Endothelial cell of umbilical vein (primary cell): Measurements from ENCODE around the gene PLA2G4E. TPM values are rescaled to one million over a fixed set of nuclear protein-coding genes. Genes with fewer than 3 reads are reported as not detected.

ENCODE experiments used
- BruUV-seq: library from RNA; stranded (reverse); fragments of 400-500 nt; replicated peaks from 2 replicates; lab custom pipeline; 2021; lab: Mats Ljungman, UMichigan
- CTCF ChIA-PET: fragments of 300-600, 350-600 bp; sonication (Branson Sonifier 250); formaldehyde crosslinking; loops from one replicate; lab custom pipeline; 2021; ENCODE audit warnings: antibody characterized with exemption, inconsistent platforms; lab: Charles Lee
- POLR2A ChIA-PET: fragments of 300-600, 350-600 bp; sonication (Branson Sonifier 250); formaldehyde crosslinking; loops from one replicate; lab custom pipeline; 2021; ENCODE audit warnings: antibody characterized with exemption, inconsistent platforms; lab: Charles Lee
- DNase-seq: peaks from one replicate; pipeline ENCODE4 v3.0.0-alpha.2; 2011; ENCODE audit warnings: low read depth, low spot score
- FAIRE-seq: peaks from 2 replicates; lab custom pipeline; 2011; peaks lifted over from hg19 to GRCh38; lab: Jason Lieb, UNC
- H2AFZ ChIP-seq: 2 replicates; pipeline ENCODE4 v1.6.0; 2012; ENCODE audit warnings: low read depth, low read length, control low read depth, inconsistent platforms
- H3K27ac ChIP-seq: 2 replicates; pipeline ENCODE4 v1.5.1; 2011; ENCODE audit warnings: low read depth, mild to moderate bottlenecking, control low read depth, low read length, moderate library complexity; ENCODE audit not compliant: insufficient read depth
- H3K27me3 ChIP-seq, 2 experiments: 2 replicates each; pipeline versions ENCODE4 v1.6.0 to v1.6.1; 2011; ENCODE audit warnings: low read length in 2 of 2, mixed read lengths in 1 of 2; ENCODE audit not compliant: control insufficient read depth in 2 of 2, insufficient read depth in 2 of 2
- H3K36me3 ChIP-seq, 2 experiments: 2 replicates in 1 of 2; 3 replicates in 1 of 2; pipeline ENCODE4 v1.5.1; 2011; ENCODE audit warnings: low read length in 2 of 2, mild to moderate bottlenecking in 1 of 2, moderate library complexity in 1 of 2; ENCODE audit not compliant: control insufficient read depth in 2 of 2, insufficient read depth in 2 of 2; ENCODE audit errors: extremely low read depth in 1 of 2
- H3K4me1 ChIP-seq: 3 replicates; pipeline ENCODE4 v1.5.1; 2011; ENCODE audit warnings: mild to moderate bottlenecking, low read length; ENCODE audit not compliant: control insufficient read depth, insufficient read depth; ENCODE audit errors: extremely low read depth
- H3K4me2 ChIP-seq: 2 replicates; pipeline ENCODE4 v1.6.1; 2011; ENCODE audit warnings: low read length, control low read depth, mixed read lengths; ENCODE audit not compliant: insufficient read depth
- H3K4me3 ChIP-seq, 3 experiments: fragments of 200-600 bp in 1 of 3; sonication (generic), shearing (Covaris generic) in 1 of 3; replicated peaks in 1 of 3; 2 replicates each; pipeline ENCODE4 v1.5.1; 2011 to 2016; ENCODE audit warnings: control low read depth in 3 of 3, low read length in 3 of 3, mild to moderate bottlenecking in 2 of 3, inconsistent platforms in 1 of 3, low read depth in 1 of 3, moderate library complexity in 1 of 3; ENCODE audit not compliant: insufficient read depth in 1 of 3
- H3K79me2 ChIP-seq: 2 replicates; pipeline ENCODE4 v1.6.0; 2012; ENCODE audit warnings: low read length, inconsistent platforms; ENCODE audit not compliant: control insufficient read depth, insufficient read depth
- H3K9ac ChIP-seq: replicated peaks from 2 replicates; pipeline ENCODE3; 2011; ENCODE audit warnings: low read length, control low read depth; ENCODE audit not compliant: insufficient read depth; ENCODE audit errors: extremely low read depth
- H3K9me1 ChIP-seq: replicated peaks from 3 replicates; pipeline ENCODE4 v1.6.0; 2011; ENCODE audit warnings: mild to moderate bottlenecking, low read length; ENCODE audit not compliant: control insufficient read depth, insufficient read depth; ENCODE audit errors: extremely low read depth
- H3K9me3 ChIP-seq: replicated peaks from 2 replicates; pipeline ENCODE4 v1.5.1; 2012; ENCODE audit warnings: low read length, inconsistent platforms; ENCODE audit not compliant: control insufficient read depth, insufficient read depth
- H4K20me1 ChIP-seq: replicated peaks from 2 replicates; pipeline ENCODE3; 2011; ENCODE audit warnings: mild to moderate bottlenecking, low read length; ENCODE audit not compliant: control insufficient read depth, insufficient read depth; ENCODE audit errors: extremely low read depth
- CTCF ChIP-seq, 2 donors: IDR thresholded peaks; 1 replicate in 1 of 2; 2 replicates in 1 of 2; pipeline ENCODE4 v1.5.1; 2011; ENCODE audit warnings: low read length in 2 of 2, mild to moderate bottlenecking in 2 of 2, moderate library complexity in 2 of 2, control low read depth in 1 of 2, inconsistent platforms in 1 of 2, low read depth in 1 of 2; ENCODE audit not compliant: insufficient read depth in 1 of 2; ENCODE audit errors: extremely low read depth in 1 of 2
- EZH2 ChIP-seq: IDR thresholded peaks from 2 replicates; pipeline ENCODE4 v1.6.1; 2012; ENCODE audit warnings: borderline replicate concordance, low read depth, mild to moderate bottlenecking, moderate library complexity, low read length, inconsistent platforms; ENCODE audit not compliant: severe bottlenecking
- FOS ChIP-seq: IDR thresholded peaks from 2 replicates; pipeline ENCODE4 v1.6.1; 2011; ENCODE audit warnings: mild to moderate bottlenecking, low read length, moderate library complexity, borderline replicate concordance; ENCODE audit not compliant: insufficient read depth
- GATA2 ChIP-seq: IDR thresholded peaks from 2 replicates; pipeline ENCODE4 v1.7.0; 2011; ENCODE audit warnings: low read depth, mild to moderate bottlenecking, moderate library complexity, mixed read lengths, low read length; ENCODE audit not compliant: insufficient read length, insufficient read depth
- JUN ChIP-seq: IDR thresholded peaks from 2 replicates; pipeline ENCODE4 v1.6.1; 2011; ENCODE audit warnings: borderline replicate concordance, low read depth; ENCODE audit not compliant: insufficient read length, insufficient read depth
- MAX ChIP-seq: IDR thresholded peaks from 2 replicates; pipeline ENCODE4 v1.6.1; 2011; ENCODE audit not compliant: insufficient read depth, insufficient read length
- MYC ChIP-seq: IDR thresholded peaks from one replicate; pipeline ENCODE4 v1.6.1; 2011; ENCODE audit warnings: mild to moderate bottlenecking, low read depth, low read length
- POLR2A ChIP-seq: IDR thresholded peaks from 2 replicates; pipeline ENCODE4 v1.6.1; 2012; ENCODE audit warnings: low read depth, mild to moderate bottlenecking, control low read depth, low read length
- POLR2AphosphoS5 ChIP-seq: IDR thresholded peaks from 2 replicates; pipeline ENCODE4 v1.6.1; 2012; ENCODE audit warnings: low read depth, mild to moderate bottlenecking, control low read depth, low read length, moderate library complexity; ENCODE audit not compliant: insufficient read depth
- dilution Hi-C: fragments of 300-500 bp; cut with MboI; formaldehyde crosslinking; loops from one replicate; pipeline ENCODE4 v1.15.0; 2019; ENCODE audit warnings: low sequenced_read_pairs; ENCODE audit not compliant: extremely low pct_ligation_motif_present
- intact Hi-C: fragments of 100-400 bp; cut with micrococcal nuclease; formaldehyde crosslinking; loops from one replicate; pipeline ENCODE4 v1.10.0; 2022
- polyA plus RNA-seq, 4 experiments: library from polyadenylated mRNA; depleted of rRNA in 3 of 4; stranded (reverse) in 3 of 4; unstranded in 1 of 4; fragments of >200 nt; gene quantifications; 2 replicates each; pipeline versions ENCODE4 v1.2.1 to v1.2.3, GENCODE V29; 2011 to 2012; ENCODE audit warnings: missing spikeins in 1 of 4
- total RNA-seq: library from RNA; stranded (reverse); gene quantifications from 2 replicates; pipeline ENCODE4 v1.2.3, GENCODE V29; 2021

Gene PLA2G4E
- total and polyA plus RNA-seq, 2 donors (not counting 3 experiments of a cell fraction or from before 2014, with no cell fraction given), result not detected

DNA sequence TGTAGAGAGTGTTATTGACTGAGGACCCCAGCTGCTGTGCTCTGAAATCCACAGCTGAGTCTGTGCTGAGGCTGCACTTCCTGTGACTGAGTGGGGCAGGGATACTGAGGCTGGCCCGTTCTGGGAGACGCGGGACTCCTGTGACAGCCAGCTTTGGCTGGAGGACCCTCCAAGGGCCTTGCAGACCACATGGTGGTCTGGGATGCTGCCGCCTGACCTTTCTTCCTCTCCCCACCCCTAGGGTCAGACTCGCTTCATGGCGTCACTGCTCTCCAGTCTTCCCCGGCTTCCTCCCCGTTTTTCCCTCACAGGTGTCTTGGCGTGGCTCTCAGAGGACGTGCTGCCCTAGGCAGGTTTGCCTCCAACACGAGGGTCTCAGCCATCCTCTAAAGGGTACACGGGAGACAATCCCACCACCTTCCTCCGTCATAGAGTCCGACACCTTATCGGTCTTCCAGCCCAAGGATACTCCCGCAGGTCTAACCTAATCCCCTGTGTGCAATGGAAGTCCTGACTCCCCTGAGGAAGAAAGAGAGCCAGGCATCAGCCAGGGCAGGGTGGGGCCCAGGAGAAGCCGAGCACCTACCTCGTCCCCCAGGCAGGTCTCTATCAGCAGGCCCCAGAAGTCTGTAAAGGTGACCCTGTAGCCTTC lies 28.6 kb downstream of the PLA2G4E start:
- intact Hi-C loops, result no loop called here

More for the DNA sequence above, 28.6 kb downstream of the PLA2G4E start:
- no peaks in the 10 kb centered on the region for H3K9me1 ChIP-seq
- dilution Hi-C loops, result no loop called here
- no peaks in the 10 kb centered on the region for H3K9me3 ChIP-seq
- no peak overlapping the region for H3K4me3 ChIP-seq
- no peak overlapping the region for H2AFZ ChIP-seq
- no peak for DNase-seq
- POLR2A ChIA-PET, result no interaction called here
- CTCF ChIA-PET, result interaction anchor here (1.1 to 11.0 kb wide), 5 partner anchors 19 to 142 kb away, joined by 3 to 116 read pairs (median 31); partner anchors contain the start of gene EHD4
- TF ChIP-seq POLR2A (no peak), CTCF (IDR thresholded peaks at IDR 0.05; ENCODE audit: extremely low read depth in 1 of 2, insufficient read depth in 1 of 2, low read depth in 1 of 2, low read length in 2 of 2) (no peak), GATA2 (no peak), EZH2 (no peak), FOS (no peak), POLR2AphosphoS5 (no peak), MYC (no peak), MAX (no peak), JUN (no peak)
- no peaks in the 10 kb centered on the region for H3K36me3 ChIP-seq
- H3K4me2 ChIP-seq, result no peak overlapping the region
- H3K79me2 ChIP-seq, result no peaks in the 10 kb centered on the region
- H3K27ac ChIP-seq, result no peak overlapping the region
- peaks cover 5% of the 10 kb centered on the region for H3K4me1 ChIP-seq
- H3K9ac ChIP-seq, result no peak overlapping the region
- H4K20me1 ChIP-seq, result no peaks in the 10 kb centered on the region
- FAIRE-seq, result no peak
- no TSS peak for BruUV-seq
- no peaks in the 10 kb centered on the region for H3K27me3 ChIP-seq
